ENCODE measurements around the gene NYAP1.
"Not testable (repeated sequence)": the region's sequence is repeated elsewhere in the genome, so short reads cannot be mapped to it uniquely, and the experiment has no call there.

The NYAP1 gene

DNA sequence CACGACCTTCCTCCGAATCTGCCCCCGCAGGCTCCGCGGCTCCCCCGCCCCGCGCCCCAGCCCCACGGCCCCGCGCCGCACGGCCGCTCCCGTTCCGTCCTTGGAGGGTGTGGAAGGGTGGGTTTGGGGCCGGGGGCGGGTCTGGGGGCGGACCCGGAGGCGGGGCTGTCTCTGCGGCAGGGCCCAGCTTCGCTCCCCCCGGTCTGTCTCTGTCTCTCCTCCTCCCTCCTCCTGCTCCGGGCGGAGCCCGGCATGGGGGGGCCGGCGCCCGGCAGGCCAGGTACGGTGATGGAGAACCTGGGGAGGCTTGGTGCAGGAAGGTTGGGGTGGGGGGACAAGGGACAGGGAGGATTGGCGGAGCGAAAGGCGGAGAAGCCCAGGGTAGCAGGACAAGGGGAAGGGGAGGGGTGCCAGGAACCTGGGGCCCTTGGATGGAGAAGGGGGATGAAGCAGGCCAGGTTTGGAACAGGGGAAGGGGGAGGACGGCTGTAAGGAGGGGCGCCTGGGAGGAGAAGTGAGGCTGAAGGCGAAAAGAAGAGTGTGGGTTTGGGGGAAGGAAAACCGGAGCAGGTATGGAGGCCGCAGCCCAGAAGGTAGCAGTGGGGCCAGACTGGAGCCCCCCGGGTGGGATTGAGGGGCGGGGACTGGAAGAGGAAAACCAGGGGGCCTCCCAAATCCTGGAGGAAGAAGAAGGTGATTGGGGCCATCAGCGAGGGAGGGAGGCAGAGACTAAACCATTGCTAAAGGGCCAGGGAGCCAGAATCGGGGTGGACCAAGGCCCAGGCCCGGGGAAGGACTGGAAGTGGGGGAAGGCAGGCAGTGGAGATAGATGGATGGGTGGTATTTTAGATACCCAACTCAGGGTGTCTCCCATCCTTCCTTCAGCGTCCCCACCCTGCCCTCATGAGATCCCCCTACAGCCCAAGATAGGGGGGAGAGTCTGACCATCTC, at the start of gene NYAP1:
Gene NYAP1 (plus strand): TSS at position 206 of the 951 bp plus-strand sequence. CDS start 1,385 bp downstream, outside the sequence.
- DNase-seq = peak; percentile 55

DNA sequence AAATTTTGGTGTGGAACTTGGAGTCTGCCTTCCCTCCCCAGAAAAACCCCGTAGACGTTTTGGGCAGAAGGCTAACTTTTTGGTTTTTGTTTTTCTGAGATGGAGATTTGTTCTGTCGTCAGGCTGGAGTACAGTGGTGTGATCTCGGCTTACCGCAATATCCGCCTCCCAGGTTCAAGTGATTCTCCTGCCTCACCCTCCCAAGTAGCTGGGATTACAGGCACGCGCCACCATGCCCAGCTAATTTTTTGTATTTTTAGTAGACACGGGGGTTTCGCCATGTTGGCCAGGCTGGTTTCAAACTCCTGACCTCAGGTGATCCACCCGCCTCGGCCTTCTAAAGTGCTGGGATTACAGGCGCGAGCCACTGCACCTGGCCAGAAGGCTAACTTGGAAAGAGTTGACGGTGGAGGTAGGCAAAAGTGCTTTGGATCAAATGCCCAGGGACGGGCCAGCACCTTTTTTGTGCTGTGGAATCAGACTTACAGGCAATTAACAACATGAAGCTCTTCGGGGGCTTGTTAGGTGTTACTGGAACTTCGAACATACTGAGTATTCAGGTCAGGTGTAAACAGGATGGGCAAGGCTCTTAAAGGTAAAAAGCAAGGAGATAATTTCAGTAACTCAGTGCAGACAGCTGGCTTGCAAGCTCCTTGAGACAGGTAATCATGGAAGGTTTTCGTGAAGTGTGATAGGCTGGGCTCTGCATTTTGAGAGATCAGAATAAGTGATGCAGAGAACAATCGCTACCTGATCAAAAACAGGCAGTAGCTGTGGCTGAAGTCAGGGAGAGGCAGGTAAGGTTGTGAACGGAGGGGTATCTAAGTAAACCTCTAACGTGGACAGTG, 49.2 kb upstream of the NYAP1 start:
- no peak for DNase-seq

DNA sequence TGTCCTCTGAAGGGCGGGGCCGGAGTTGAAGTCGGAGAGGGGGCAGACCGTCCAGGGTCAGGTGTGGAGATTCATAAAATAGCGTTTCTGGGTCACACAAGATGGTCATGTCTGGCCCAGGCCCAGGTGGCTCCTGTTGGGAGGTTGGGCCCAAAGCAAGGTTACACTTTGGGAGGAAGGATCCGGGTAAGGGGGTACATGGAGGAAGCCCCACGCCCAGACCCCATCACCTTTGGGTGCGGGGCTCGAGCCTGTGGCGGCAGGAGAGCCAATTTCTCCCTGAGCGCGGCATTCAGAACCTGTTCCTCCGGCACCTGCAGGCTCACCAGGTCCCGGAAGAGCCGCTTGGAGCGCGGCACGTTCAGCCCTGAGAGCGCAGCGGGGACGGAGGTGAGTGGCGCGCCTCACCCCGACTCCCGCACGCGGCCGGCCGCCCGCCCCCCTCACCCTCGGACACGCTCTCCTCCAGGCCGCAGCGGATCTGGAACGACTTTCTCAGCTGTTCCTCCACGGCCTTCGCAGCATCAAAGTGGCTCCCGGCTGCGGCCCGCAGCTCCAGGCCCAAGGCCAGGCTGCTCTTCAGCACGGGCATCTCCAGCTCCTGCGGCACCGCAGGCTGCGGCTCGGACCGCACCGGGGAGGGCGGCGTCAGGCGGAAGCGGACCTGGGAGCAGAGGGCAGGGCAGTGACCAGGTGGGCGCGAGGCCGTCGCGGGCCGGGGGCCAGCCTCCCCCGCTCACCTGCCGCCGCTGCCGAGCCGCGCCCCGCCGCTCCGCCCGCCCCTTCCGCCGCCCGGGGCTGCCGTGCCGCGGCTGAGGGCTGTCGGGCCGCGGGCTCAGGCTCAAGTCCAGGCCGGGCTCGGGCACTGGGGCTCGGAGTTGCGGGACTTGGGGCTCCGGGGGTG, 48.1 kb upstream of the NYAP1 start:
- peak; percentile 55 for DNase-seq

DNA sequence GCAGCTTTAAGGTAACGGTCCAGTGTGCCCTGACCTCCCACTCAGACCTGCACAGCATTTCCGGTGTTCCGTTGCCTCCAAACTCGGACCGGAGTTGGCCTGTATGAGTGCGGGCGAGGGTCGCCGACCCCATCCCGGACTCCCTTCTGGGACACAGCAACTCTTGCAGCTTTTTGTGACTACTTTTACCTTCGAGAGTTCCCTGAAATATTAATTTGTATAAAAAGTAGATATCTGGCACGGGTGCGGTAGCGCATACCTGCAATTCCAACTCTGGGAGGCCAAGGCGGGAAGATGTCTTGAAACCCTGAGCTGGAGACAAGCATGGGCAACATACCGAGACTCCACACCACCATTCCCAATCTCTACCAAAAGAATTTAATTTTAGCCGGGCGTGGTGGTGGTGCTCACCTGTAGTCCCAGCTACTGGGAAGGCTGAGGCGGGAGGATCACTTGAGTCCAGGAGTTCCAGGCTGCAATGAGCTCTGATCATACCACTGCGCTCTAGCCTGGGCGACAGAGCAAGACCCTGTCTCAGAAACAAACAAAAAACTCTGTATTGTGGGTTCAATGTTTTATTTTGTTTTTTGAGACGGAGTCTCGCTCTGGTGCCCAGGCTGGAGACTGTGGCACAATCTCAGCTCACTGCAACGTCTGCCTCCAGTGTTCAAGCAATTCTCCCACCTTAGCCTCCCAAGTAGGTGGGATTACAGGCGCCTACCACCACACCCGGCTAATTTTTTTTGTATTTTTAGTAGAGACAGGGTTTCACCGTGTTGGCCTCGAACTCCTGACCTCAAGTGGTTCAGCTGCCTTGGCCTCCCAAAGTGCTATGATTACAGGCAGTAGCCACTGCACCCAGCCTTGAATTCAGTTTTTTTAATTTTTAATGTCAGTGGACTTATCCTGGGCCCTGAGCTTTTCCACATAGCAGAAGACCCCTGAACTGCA, 46.3 kb upstream of the NYAP1 start:
- DNase-seq = no peak

DNA sequence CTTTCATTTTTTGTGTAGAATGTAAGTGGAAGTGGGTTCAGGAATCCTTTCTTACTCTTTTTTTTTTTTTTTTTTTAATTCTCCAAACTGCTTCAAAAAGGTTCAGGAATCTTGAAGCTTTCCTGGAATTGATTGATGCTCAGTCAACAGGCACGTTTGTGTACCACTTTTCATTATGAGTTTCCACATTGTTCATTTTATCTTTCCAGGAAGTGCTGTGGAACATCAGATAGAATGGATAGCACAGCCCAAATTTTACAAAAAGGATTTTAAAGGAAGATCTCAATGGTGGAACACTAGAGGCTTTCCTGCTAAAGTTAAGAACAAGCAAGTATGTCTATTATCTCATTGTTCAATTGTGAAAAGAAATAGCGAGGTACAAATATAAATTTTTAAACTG, 45.6 kb upstream of the NYAP1 start:
- DNase-seq = no peak

DNA sequence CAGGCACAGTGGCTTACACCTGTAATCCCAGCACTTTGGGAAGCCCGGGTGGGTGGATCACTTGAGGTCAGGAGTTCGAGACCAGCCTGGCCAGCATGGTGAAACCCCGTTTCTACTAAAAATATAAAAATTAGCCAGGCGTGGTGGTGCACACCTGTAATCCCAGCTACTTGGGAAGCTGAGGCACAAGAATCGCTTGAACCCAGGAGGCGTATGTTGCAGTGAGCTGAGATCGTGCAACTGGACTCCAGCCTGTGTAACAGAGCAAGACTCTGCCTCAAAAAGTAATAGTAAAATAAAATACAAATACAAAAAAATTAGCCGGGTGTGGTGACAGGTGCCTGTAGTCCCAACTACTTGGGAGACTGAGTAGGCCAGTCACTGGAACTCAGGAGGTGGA, 45.0 kb upstream of the NYAP1 start:
- DNase-seq = not testable (repeated sequence)

DNA sequence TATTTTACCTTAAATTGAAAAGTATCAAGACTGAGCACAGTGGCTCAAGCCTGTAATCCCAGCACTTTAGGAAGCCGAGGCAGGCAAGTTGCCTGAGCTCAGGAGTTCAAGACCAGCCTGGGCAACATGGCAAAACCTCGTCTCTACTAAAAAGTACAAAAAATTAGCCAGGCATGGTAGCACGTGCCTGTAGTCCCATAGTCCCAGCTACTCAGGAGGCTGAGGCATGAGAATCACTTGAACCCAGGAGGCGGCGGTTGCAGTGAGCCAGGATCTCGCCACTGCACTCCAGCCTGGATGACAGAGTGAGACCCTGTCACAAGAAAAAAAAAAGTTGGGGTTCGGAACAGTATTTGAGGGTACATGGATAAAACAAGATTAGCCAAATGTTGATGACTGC, 44.5 kb upstream of the NYAP1 start:
- not testable (repeated sequence) for DNase-seq

DNA sequence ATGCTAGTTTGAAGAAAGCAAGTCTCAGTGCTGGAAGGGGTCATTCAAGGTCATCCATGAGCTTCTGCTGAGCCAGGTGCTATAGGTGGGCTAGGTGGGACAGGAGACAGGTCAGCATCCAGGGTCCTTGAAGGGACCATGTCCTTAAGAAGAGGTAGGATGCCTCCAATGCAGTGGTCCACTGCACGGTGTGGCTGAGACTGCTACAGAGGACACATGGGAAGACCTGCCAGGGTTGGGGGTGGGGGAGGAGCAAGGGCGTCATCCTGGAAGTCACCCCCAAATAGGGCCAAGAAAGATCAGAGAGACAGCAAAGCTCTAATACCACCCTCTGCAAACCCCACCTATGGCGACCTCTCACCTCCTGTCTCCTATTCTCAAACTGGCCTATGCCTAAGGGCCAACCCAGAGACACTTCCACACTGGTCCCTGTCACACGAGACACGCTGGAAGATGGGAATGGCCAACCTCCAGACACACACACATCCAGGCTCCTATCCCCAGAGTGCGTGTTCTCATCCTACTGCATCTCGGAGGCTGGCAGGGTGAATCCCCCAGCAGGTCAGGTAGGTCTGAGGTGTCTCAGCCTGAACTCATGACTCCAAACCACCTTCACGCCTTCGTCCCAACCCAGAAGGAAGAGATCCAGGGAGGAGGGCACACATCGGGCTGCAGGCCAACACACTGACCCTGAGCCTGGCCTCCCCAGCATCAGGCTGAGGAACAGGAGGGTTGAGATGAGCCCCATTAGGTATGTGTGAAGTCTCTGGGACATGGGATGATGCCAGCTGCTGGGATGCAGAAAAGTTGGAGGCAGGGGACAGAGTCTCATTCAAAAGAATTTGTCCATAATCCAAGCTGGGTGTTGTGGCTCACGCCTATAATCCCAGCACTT, 41.8 kb upstream of the NYAP1 start:
- DNase-seq = no peak

DNA sequence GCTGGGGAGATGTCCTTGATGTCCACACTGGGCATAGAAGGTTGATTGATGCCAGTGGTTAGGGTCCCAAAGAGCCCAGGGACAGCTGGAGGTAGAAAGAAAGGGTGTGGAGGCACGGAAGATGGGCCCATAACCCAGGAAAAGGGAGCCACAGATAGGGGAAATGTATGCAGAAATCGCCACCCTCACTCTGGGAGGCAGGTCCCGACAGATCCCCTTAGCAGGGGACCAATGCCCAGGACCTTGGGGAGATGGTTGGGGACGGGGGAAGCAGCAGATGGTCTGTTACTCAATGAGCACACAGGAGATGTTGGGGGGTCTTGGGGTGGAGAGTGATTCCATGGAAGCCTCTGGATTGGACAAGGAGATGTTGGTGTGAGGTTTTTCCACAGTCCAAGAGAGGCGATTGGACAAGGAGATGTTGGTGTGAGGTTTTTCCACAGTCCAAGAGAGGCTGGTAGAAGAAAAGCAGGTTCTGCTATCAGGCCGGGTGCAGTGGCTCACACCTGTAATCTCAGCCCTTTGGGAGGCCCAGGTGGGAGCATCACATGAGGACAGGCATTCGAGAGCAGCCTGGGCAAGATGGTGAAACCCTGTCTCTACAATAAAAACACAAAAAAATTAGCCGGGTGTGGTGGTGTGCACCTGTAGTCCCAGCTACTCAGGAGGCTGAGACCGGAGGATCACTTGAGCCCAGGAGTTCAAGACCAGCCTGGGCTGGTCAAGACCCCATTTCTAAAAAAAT, 40.5 kb upstream of the NYAP1 start:
- DNase-seq = no peak

DNA sequence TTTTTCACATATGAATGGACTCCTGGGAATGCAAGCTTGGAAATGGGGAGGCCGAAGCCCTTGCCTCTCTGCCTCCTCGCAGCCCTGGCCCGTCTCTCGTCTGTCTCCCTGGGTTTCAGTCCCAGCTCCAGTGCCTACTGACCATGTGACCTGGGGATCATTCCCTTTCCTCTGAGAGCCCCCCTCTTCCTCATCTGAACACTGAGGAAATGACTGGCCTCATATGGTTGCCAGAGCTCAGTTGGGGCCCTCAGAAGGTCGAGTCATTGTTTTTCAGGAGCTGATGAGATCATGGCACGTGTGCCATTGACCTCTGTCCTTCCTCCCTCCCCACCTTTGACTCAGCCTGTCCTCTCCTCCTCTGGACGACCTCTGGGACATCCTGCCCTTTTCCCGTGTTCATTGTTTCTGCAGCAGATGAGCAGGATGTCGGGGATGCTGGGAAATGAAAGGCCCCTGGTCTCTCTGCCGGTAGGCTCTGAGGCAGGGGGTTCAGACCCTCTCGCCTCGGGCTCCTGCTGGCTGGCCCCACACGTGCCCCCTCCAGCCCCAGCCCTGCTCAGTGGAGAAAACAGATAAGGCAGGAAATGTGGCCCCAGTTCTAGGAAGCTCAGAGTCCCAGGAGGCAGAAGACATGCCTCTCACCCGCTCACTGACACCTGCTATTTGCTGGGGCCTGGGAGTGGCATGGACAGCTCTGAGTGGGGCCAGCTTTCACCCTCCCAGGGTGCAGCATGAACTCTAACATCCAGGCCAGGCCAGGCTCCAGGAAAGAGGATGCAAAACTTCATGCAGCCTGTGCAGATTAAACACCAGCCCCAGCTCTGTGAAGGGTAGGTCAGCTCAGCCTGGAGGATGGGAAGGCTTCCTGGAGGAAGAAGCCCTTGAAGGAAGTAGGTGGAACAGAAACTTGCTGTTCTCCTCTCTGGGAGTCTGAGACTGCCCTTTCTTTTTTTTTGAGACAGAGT, 39.1 kb upstream of the NYAP1 start:
- DNase-seq = no peak

DNA sequence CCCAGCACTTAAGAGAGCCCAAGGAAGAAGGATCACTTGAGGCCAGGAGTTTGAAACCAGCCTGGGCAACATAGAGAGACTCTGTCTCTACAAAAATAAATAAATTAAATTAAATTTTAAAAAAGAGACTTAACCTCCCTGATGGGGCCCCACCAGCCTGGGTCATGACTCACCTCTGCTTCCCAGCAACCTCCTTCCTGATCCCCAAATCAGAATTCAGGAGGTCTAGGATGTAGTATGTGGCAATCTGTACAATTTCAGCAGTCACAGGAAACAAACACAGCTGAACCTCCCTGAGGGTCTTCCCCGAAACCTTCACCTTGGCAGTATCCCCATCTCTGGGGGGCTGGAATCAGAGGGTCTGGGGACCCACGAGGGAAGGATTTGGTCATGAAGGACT, 37.7 kb upstream of the NYAP1 start:
- DNase-seq = no peak

DNA sequence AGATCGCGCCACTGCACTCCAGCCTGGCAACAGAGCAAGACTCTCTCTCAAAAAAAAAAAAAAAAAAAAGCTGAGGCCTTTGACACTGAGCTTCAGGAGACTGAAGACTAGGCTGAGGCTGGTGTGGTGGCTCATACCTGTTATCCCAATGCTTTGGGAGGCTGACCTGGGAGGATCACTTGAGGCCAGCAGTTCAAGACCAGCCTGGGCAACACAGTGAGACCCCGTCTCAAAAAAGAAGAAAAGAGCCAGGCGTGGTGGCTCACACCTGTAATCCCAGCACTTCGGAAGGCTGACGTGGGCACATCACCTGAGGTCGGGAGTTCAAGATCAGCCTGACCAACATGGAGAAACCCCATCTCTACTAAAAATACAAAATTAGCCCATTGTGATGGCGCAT, 36.4 kb upstream of the NYAP1 start:
- not testable (repeated sequence) for DNase-seq

DNA sequence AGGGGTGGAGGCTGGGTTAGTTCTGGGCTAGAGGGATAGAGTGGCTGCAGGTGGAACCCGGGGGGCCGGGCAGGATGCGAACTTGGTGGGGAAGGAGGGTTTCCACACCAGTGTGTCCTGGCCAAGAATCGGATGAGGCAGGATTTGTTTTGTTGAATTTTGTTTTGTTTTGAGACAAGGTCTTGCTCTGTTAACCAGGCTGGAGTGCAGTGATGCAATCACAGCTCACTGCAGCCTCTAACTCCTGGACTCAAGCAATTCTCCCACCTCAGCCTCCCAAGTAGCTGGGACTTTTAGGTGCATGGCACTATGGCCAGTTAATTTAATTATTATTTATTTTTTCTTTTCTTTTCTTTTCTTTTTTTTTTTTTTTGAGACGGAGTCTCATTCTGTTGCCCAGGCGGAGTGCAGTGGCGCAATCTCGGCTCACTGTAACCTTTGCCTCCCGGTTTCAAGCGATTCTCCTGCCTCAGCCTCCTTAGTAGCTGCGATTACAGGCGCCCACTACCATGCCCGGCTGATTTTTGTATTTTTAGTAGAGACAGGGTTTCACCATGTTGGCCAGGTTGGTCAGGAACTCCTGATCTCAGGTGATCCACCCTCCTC, 34.4 kb upstream of the NYAP1 start:
- no peak for DNase-seq

DNA sequence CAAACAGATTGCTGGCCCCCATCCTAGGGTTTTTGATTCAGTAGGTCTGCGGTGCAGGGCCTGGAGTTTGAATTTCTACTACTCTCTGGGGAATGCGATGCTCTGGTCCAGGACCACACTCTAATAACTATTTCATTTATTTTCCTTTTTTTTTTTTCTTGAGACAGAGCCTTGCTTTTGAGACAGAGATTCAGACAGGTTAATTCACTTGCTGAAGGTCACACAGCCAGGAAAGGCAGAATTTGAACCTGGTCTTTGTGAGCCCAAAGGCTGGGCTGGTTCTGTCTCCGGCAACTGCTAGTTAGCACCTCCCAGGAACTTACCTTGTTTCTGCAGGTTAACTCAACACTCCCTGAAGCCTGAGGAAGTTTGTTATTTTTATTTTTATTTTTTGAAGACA, 31.2 kb upstream of the NYAP1 start:
- no peak for DNase-seq

DNA sequence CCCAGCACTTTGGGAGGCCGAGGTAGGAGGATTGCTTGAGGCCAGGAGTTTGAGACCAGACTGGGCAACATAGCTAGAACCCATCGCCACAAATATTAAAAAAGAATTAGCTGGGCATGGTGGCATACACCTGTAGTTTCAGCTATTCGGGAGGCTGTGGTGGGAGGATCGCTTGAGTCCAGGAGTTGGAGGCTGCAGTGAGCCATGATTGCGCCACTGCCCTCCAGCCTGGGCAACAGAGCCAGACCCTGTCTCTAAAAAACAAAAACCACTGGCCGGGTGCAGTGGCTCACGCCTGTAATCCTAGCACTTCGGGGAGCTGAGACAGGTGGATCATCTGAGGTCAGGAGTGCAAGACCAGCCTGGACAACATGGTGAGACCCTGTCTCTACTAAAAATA, 29.9 kb upstream of the NYAP1 start:
- not testable (repeated sequence) for DNase-seq

DNA sequence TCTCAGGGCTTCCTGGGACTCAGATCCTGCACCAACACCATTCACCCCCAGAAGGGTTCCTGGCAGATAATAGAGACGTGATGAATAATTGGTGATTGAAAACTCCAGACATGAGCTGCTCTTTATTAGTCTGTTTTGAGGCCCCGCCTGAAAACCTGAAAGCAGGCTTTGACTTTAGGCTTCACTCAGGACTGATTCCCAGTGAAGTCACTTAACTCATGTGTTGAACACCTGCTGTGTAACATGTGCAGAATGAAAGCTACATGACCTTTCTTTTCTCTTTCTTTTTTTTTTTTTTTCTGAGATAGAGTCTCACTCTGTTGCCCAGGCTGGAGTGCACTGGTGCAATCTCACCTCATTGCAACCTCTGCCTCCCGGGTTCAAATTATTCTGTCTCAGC, 28.5 kb upstream of the NYAP1 start:
- DNase-seq = no peak

DNA sequence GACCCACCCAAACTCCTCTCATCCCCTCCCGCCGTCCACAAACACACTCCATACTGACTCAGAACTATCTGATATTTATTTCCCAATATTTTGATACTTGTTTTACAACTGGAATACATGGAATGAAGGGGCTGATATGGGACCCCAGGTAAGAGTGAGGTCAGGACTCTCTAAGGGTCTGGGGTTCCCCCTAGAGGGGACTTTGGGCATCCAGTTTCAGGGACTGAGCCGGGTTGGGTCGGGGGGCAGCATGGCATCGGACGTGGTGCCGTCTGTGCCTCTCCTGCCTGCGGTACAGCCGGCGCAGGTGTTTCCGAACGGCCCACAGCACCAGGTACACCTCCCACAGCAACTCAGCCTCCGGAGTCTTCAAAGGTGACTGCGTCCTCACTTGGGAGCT, 27.2 kb upstream of the NYAP1 start:
- no peak for DNase-seq

DNA sequence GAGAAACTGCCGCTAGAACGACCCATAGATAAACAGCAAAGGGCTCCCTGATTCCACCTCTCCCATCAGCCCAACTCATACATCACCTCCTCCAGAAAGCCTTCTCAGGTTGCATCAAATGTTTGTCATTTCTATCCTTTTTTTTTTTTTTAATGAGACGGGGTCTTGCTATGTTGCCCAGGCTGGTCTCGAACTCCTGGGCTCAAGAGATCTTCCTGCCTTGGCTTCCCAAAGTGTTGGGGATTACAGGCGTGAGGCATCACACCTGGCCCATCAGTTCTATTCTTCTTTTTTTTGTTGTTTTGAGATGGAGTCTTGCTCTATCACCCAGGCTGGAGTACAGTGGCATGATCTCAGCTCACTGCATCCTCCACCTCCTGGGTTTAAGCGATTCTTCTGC, 26.7 kb upstream of the NYAP1 start:
- no peak for DNase-seq

All from activated naive CD4-positive, alpha-beta T cell treated with Interleukin-2 at 50 U/mL for 16 hours (primary cell).